BJ (cell line): ENCODE data around the gene PGLYRP4. TPM values are rescaled to one million over a fixed set of nuclear protein-coding genes. Genes with fewer than 3 reads are reported as not detected.

Experiments used
- CTCF ChIA-PET: fragments of 350-600 bp; formaldehyde crosslinking; extraction: SDS; loops from one replicate; lab custom pipeline; 2021; ENCODE audit warnings: antibody characterized with exemption, inconsistent platforms; lab: Yijun Ruan, JAX
- POLR2A ChIA-PET: fragments of 300-600 bp; sonication (Branson Sonifier 250); formaldehyde crosslinking; extraction: SDS; loops from one replicate; lab custom pipeline; 2021; ENCODE audit warnings: antibody characterized with exemption; lab: Charles Lee
- DNase-seq: peaks from one replicate; pipeline ENCODE4 v3.0.0-alpha.2; 2011; ENCODE audit warnings: low read depth
- H3K27me3 ChIP-seq: 2 replicates; pipeline ENCODE4 v1.6.0; 2011; ENCODE audit warnings: low read length; ENCODE audit not compliant: control insufficient read depth, insufficient read depth
- H3K36me3 ChIP-seq: 2 replicates; pipeline ENCODE4 v1.5.1; 2011; ENCODE audit warnings: low read length; ENCODE audit not compliant: control insufficient read depth, insufficient read depth
- H3K4me3 ChIP-seq: 2 replicates; pipeline ENCODE4 v1.5.1; 2011; ENCODE audit warnings: low read depth, mild to moderate bottlenecking, control low read depth, low read length
- CTCF ChIP-seq: IDR thresholded peaks from 2 replicates; pipeline ENCODE4 v1.5.1; 2011; ENCODE audit warnings: low read depth, mild to moderate bottlenecking, control low read depth, inconsistent platforms, low read length, moderate library complexity; ENCODE audit not compliant: insufficient read depth
- polyA minus RNA-seq: library from RNA; depleted of rRNA, polyadenylated mRNA; stranded (reverse); fragments of >200 nt; gene quantifications from 2 replicates; pipeline ENCODE4 v1.2.3, GENCODE V29; 2011; rRNA and poly(A)+ RNA removed
- polyA plus RNA-seq: library from polyadenylated mRNA; depleted of rRNA; stranded (reverse); fragments of >200 nt; gene quantifications from 2 replicates; pipeline ENCODE4 v1.2.3, GENCODE V29; 2011; rRNA removed

Gene PGLYRP4
- polyA plus RNA-seq (not detected in 2 replicates), polyA minus RNA-seq (not detected in 2 replicates)

- Histone ChIP-seq H3K36me3 (no peaks in the 10 kb centered on the region), H3K4me3 (no peak within 1 kb of the TSS), H3K27me3 (peaks cover 7% of the 10 kb centered on the region; the same call in 1 of the 2 replicates)
- CTCF ChIA-PET = interaction anchor here (0.5 to 17.9 kb wide), 6 partner anchors 11 to 1198 kb away, joined by 3 to 404 read pairs (median 4); no protein-coding TSS in a partner anchor
- no peak for TF ChIP-seq CTCF
- POLR2A ChIA-PET = no interaction called here
- DNase-seq = no peak
Measured at GRCh38 chr1:153348511-153349362, at the start of gene PGLYRP4. Gene PGLYRP4, minus strand, starts transcription at chr1:153348841. Its CDS starts 909 bp downstream, at chr1:153347932.

GRCh38 chr1:153397924-153398651 is 49.4 kb upstream of the PGLYRP4 start:
- H3K27me3 ChIP-seq = no peaks in the 10 kb centered on the region
- CTCF ChIA-PET = interaction anchor here (1.3 kb wide), 1 partner anchor 9 kb away, joined by 3 read pairs; no protein-coding TSS in a partner anchor
- TF ChIP-seq CTCF = no peak
- DNase-seq = no peak
- POLR2A ChIA-PET = no interaction called here
- H3K36me3 ChIP-seq = no peaks in the 10 kb centered on the region
- H3K4me3 ChIP-seq = no peak overlapping the region

- DNase-seq = no peak
- Histone ChIP-seq H3K36me3 (no peaks in the 10 kb centered on the region), H3K27me3 (no peaks in the 10 kb centered on the region), H3K4me3 (no peak overlapping the region)
- no peak for TF ChIP-seq CTCF
- ChIA-PET CTCF (interaction anchor here (0.6 to 2.0 kb wide), 5 partner anchors 10 to 359 kb away, joined by 3 to 9 read pairs (median 3); no protein-coding TSS in a partner anchor), POLR2A (no interaction called here)
Measured at GRCh38 chr1:153397051-153397923, 48.6 kb upstream of the PGLYRP4 start.

- POLR2A ChIA-PET = no interaction called here
- DNase-seq = no peak
- Histone ChIP-seq H3K36me3 (no peaks in the 10 kb centered on the region), H3K4me3 (no peak overlapping the region), H3K27me3 (no peaks in the 10 kb centered on the region)
- TF ChIP-seq CTCF = no peak
- CTCF ChIA-PET = interaction anchor here (0.6 to 2.0 kb wide), 6 partner anchors 8 to 359 kb away, joined by 3 to 9 read pairs (median 3); no protein-coding TSS in a partner anchor
Measured at GRCh38 chr1:153396461-153396860, 47.8 kb upstream of the PGLYRP4 start.
